ENCODE results near the gene MRPL2. TPM values are rescaled to one million over a fixed set of nuclear protein-coding genes. Genes with fewer than 3 reads are reported as not detected.
"Not testable (repeated sequence)": the region's sequence is repeated elsewhere in the genome, so short reads cannot be mapped to it uniquely, and the experiment has no call there.

The MRPL2 gene
- total RNA-seq, 1 experiment from 2014 or later: 34.3 TPM

DNA sequence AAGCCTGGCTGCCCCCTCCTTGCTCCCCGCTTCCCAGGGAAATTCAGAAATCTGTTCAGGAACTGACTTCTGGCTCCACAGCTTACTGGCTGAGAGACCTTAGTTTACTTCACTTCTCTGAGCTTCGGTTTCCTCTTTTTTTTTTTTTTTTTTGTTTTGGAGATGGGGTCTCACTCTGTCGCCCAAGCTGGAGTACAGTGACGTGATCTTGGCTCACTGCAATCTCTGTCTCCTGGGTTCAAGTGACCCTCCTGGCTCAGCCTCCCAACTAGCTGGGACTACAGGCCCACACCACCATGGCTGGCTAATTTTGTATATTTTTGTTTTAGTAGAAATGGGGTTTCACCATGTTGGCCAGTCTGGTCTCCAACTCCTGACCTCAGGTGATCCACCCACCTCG is 31.8 kb upstream of the MRPL2 start:
- no peak overlapping the region for H3K4me3 ChIP-seq
- peaks cover 33% of the 10 kb centered on the region for H3K4me1 ChIP-seq (replicated peaks)
- H3K36me3 ChIP-seq: no peaks in the 10 kb centered on the region
- no peaks in the 10 kb centered on the region for H3K27me3 ChIP-seq (replicated peaks)
- no peak for DNase-seq (ENCODE audit: low read depth in 1 of 2, low spot score in 2 of 2)
- no peak overlapping the region for H3K27ac ChIP-seq
- H3K9me3 ChIP-seq (replicated peaks): no peaks in the 10 kb centered on the region

DNA sequence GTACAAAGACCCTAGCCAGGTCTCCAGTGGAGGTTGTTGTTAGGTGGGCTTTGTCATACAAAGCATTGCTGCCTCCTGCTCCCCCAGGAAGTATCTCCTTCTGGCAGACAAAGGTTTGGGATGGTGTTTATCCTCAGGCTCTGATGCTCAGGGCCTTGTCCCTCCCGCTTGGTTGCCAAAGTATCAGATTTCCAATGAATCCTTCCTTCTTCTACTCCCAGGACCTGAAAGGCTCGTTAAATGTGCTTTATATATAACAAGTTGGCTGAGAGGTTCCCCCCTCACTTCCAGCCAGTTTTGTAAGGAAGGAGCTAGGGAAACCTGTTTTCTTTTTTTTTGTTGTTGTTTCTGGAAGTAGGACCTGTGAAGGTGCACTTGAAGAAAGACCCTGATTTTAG is 31.3 kb upstream of the MRPL2 start:
- no peaks in the 10 kb centered on the region for H3K27me3 ChIP-seq (replicated peaks)
- H3K27ac ChIP-seq: no peak overlapping the region
- no peaks in the 10 kb centered on the region for H3K9me3 ChIP-seq (replicated peaks)
- H3K4me1 ChIP-seq (replicated peaks): peaks cover 33% of the 10 kb centered on the region
- H3K36me3 ChIP-seq: no peaks in the 10 kb centered on the region
- DNase-seq (ENCODE audit: low read depth in 1 of 2, low spot score in 2 of 2): no peak
- no peak overlapping the region for H3K4me3 ChIP-seq

DNA sequence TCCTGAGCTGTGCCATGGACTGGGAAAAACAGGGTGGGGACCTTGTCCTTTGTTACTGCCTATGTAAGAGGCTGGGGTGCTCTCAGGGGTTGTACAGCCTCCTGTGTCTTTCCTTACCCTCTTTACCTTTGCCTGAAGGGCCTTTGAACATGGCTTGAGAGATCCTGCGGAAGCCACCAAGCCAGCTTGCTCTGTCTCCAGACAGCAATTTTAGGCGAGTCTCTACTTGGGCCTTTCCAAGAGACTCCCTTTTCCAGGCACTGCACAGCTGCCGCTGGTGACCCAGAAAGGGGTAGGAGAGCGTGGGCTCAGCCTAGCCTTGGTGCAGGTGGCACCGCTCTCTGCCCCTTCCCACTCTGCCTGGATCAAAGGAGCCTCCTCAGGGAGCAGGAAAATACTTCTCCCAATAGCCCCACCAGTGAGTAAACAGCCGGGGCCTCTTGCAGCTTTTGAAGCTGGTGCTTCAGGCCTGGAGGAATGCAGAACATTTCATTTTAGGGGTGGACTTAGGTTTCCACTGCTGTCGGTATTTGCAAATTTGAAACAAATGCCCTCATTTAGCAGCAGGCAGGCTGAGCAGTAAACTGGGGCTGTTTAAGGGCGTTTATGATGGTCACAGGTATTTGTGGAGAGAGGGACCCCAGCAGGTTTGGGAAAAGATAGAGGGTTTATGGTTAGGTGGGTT is 30.8 kb upstream of the MRPL2 start:
- Histone ChIP-seq H3K27me3 (replicated peaks) (no peaks in the 10 kb centered on the region), H3K4me3 (no peak overlapping the region), H3K4me1 (replicated peaks) (peaks cover 33% of the 10 kb centered on the region), H3K36me3 (no peaks in the 10 kb centered on the region), H3K27ac (no peak overlapping the region), H3K9me3 (replicated peaks) (no peaks in the 10 kb centered on the region)
- no peak for DNase-seq (ENCODE audit: low read depth in 1 of 2, low spot score in 2 of 2)

DNA sequence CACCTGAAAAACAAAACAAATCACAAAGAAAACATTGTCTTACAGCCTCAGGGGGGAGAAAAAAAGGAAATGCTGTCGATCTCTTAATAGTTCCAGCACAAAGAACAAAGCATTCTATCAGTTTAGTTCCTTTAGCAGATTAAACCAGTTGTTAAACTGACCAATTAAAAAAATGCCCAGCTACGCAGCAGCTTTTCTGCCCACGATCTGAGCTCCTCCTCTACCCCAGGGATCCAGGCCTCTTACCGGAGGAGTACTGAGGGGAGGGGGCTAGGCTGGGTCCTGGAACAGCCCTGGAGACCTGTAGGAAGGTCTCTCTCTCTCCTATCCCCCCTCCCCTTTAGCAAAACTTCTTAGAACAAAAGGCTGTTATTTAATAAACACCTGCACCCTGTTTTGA is 30.2 kb upstream of the MRPL2 start:
- no peaks in the 10 kb centered on the region for H3K27me3 ChIP-seq (replicated peaks)
- no peak for DNase-seq (ENCODE audit: low read depth in 1 of 2, low spot score in 2 of 2)
- H3K9me3 ChIP-seq (replicated peaks): no peaks in the 10 kb centered on the region
- no peak overlapping the region for H3K27ac ChIP-seq
- peaks cover 32% of the 10 kb centered on the region for H3K4me1 ChIP-seq (replicated peaks)
- H3K36me3 ChIP-seq: no peaks in the 10 kb centered on the region
- no peak overlapping the region for H3K4me3 ChIP-seq

DNA sequence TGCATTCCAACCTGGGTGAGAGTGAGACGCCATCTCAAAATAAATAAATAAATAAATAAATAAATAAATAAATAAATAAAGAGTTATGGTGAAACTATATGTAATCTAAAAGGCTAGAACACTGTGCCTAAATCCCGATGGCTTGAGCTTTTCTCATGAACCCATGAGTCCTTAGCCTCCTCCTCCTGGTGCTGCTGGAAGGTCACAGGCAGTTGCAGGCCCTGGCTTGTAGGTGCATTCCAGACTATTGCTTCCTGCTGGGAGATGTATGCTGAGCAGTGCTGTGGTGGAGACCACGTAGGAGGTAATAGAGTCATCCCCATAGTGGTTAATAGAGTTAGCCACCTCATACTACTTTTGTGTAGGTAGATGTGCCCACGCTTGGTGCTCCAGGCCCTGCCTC is 29.4 kb upstream of the MRPL2 start:
- H3K27me3 ChIP-seq (replicated peaks): no peaks in the 10 kb centered on the region
- no peak for DNase-seq (ENCODE audit: low read depth in 1 of 2, low spot score in 2 of 2)
- H3K36me3 ChIP-seq: no peaks in the 10 kb centered on the region
- peaks cover 26% of the 10 kb centered on the region for H3K4me1 ChIP-seq (replicated peaks)
- H3K9me3 ChIP-seq (replicated peaks): no peaks in the 10 kb centered on the region
- no peak overlapping the region for H3K4me3 ChIP-seq
- no peak overlapping the region for H3K27ac ChIP-seq

DNA sequence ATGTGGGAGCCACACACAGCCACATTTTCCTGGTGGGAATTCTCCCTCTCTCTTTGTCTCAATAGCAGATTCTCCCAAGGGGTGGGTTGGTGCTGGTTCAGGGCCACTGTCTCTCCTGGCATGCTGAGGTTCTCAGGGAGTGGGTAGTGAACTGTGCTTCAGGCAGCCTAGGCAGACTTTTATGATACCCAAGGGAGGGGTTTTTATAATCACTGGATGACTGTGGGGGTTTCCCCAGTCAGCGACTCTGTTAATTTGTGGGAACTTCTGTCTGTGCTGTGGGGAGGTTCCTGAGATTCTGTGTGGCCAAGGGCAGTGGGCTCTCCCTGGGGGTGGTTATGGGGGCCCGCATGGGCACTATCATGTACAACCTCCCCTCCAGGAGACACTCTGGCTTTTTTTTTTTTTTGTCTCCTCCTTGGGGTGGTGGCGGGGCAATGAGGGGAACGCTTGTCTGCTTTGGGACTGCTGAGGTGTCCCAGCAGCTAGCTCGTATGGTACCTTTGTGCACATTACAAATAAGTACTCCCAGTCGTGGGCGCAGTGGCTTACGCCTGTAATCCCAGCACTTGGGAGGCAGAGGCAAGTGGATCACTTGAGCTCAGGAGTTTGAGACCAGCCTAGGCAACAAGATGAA is 26.9 kb upstream of the MRPL2 start:
- no peak overlapping the region for H3K4me3 ChIP-seq
- H3K4me1 ChIP-seq (replicated peaks): peaks cover 19% of the 10 kb centered on the region
- DNase-seq (ENCODE audit: low read depth in 1 of 2, low spot score in 2 of 2): no peak
- H3K9me3 ChIP-seq (replicated peaks): no peaks in the 10 kb centered on the region
- no peaks in the 10 kb centered on the region for H3K36me3 ChIP-seq
- H3K27ac ChIP-seq: no peak overlapping the region
- H3K27me3 ChIP-seq (replicated peaks): no peaks in the 10 kb centered on the region

DNA sequence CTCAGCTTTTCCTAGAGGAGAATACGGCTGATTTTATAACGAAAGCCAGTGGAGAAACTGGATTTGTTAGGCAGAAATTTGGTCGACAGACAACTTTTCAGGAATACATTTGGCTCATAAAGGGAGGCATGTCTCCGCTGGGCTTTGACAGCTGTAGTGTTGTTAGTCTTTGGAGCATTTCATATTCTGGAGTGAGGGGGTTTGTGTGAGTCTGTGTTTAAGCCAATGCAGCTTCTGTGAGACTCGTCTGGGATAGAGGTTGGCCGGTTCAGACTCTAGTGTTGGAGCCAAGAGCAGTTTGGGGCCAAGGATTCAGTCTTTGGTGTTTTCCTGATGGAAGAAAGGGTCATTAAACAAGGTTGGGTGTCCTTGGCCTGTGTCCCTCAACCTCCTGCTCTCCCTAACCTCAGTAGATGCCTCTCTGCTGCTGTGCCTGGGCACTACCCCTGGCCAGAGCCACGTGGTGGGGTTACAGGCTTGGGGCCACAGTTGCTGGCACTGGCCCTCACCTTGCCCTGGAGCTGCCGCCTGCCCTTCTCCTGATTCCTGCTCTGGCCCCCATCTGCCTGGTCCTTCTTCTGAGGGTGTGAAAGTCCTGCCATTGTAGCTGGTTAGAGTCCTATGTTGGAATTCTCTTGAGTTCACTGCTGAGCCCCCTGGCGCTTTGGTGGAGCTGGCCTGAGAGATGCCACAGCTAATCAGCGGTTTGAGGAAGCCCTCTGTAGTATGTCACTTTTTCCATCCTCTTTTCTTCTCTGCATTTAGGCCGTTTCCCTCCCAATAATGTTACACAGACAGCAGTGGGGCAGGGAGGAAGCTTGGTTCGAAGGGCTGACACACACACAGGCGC is 23.8 kb upstream of the MRPL2 start:
- Histone ChIP-seq H3K4me3 (no peak overlapping the region), H3K27me3 (replicated peaks) (no peaks in the 10 kb centered on the region), H3K4me1 (replicated peaks) (peaks cover 16% of the 10 kb centered on the region), H3K36me3 (no peaks in the 10 kb centered on the region), H3K27ac (no peak overlapping the region), H3K9me3 (replicated peaks) (no peaks in the 10 kb centered on the region)
- no peak for DNase-seq (ENCODE audit: low read depth in 1 of 2, low spot score in 2 of 2)

DNA sequence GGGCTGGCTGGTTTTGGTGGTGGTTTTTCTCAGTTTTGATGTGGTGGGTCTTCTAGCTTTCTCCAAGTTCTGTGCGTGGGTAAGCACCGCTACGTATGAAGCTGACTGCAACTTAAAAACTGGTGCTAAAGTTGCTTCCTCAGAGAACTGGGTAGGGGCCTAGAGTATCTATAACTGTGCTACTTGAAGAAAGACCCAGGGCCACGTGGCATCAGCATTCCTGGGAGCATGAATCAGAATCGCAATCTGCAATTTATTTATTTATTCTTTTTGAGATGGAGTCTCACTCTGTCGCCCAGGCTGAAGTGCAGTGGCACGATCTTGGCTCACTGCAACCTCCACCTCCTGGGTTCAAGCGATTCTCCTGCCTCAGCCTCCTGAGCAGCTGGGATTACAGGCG is 22.7 kb upstream of the MRPL2 start:
- Histone ChIP-seq H3K27ac (peak overlapping the region; percentile 30), H3K4me1 (replicated peaks) (peaks cover 27% of the 10 kb centered on the region)
- H3K27me3 ChIP-seq (replicated peaks); H3K9me3 ChIP-seq (replicated peaks); H3K4me3 ChIP-seq; H3K36me3 ChIP-seq: not testable (repeated sequence)
- DNase-seq (ENCODE audit: low read depth in 1 of 2, low spot score in 2 of 2): peak; percentile 65 to 68

DNA sequence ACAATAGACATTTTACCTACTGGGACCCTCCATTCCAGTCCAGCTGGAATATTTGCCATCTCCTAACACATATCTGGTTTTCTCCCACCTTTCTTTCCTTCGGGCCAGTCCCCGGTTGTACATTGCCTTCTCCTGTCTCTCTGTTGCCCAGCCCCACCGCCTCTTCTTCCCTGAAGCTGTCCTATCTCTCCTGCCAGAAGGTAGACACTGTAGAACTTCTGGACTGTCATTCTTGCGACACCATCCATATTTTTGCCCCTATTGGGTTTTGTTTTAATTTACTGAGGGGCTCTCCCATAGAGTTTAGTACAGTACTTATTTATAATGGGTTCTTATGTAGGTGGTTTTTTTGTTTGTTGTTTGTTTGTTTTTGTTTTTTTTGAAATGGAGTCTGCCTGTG is 21.8 kb upstream of the MRPL2 start:
- DNase-seq (ENCODE audit: low read depth in 1 of 2, low spot score in 2 of 2): no peak
- H3K4me1 ChIP-seq (replicated peaks): peaks cover 28% of the 10 kb centered on the region
- H3K27ac ChIP-seq: no peak overlapping the region
- no peaks in the 10 kb centered on the region for H3K9me3 ChIP-seq (replicated peaks)
- H3K27me3 ChIP-seq (replicated peaks): no peaks in the 10 kb centered on the region
- no peak overlapping the region for H3K4me3 ChIP-seq
- peaks cover 8% of the 10 kb centered on the region for H3K36me3 ChIP-seq

DNA sequence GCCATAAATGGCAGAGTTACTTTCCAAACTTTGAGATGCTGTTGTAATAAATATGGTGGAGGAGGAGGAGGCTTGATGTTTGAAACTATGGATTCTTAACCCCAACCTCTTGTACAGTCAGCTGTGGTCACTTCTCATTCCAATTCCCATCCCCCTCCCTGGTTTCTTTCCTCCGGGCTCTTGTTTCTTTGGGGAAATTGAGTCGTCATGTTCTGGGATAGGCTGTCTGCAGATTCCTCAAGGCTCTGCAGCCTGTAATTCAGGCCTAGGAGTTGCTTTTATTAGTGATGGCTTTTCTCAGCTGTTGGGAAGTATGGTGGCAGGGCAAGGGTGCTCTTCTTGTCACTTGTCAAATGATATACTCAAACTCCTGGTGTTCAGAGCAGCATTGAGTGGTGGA is 19.5 kb upstream of the MRPL2 start:
- no peak overlapping the region for H3K27ac ChIP-seq
- H3K36me3 ChIP-seq: peaks cover 11% of the 10 kb centered on the region
- no peaks in the 10 kb centered on the region for H3K27me3 ChIP-seq (replicated peaks)
- no peak overlapping the region for H3K4me3 ChIP-seq
- H3K4me1 ChIP-seq (replicated peaks): peaks cover 34% of the 10 kb centered on the region
- no peak for DNase-seq (ENCODE audit: low read depth in 1 of 2, low spot score in 2 of 2)
- no peaks in the 10 kb centered on the region for H3K9me3 ChIP-seq (replicated peaks)

DNA sequence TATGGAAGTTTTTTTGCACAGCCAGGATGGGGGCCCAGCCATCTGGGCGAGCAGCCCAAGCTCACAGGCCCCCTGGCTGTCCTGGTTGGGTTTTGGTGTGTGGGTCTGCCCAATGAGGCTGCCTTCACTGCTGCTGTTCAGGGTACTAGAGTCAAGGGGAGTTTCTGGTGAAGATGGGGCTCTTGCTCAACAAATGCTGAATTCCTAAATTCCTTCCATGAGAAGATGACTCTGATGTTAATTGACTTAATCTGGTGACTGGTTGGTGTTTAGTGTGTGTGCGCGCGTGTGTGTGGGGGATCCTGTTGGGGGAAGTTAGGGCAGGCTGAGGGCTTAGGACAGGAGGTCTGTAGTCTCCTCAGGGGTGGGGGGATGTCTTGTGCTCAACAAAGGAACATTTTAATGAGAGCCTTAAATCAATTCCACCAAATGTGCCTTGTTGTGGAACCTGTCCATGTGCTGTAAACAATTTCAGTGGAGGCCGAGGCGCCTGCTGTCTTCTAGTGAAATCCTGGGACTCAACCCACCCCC is 18.8 kb upstream of the MRPL2 start:
- Histone ChIP-seq H3K27me3 (replicated peaks) (no peaks in the 10 kb centered on the region), H3K27ac (no peak overlapping the region), H3K4me3 (no peak overlapping the region), H3K9me3 (replicated peaks) (no peaks in the 10 kb centered on the region), H3K36me3 (peaks cover 11% of the 10 kb centered on the region), H3K4me1 (replicated peaks) (peaks cover 34% of the 10 kb centered on the region)
- no peak for DNase-seq (ENCODE audit: low read depth in 1 of 2, low spot score in 2 of 2)

DNA sequence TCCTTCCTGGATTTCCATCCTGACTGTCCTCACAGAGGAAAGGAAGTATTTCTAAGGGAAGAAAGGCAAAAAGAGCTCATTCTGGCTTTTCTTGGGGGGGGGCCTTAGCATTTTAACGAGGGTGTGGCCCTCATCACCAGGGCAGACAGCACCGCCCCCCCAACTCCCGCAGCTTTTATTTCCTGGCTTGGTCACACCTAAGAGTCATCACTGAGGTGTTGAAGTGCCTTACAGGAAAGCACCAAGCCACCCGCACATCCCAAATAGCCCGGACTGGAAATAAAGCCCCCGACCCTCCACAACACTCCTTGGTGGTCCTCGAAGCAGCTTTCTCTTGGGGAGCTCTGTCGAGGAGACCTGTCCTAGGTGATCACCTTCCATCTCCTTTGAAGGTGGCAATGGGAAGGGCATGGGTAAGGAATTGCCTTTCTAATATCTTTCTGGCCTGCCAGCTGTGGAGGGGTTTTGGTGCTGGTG is 18.1 kb upstream of the MRPL2 start:
- H3K27me3 ChIP-seq (replicated peaks): no peaks in the 10 kb centered on the region
- no peaks in the 10 kb centered on the region for H3K9me3 ChIP-seq (replicated peaks)
- peak overlapping the region; percentile 94 for H3K4me3 ChIP-seq
- peaks cover 34% of the 10 kb centered on the region for H3K4me1 ChIP-seq (replicated peaks)
- peaks cover 11% of the 10 kb centered on the region for H3K36me3 ChIP-seq
- peak overlapping the region; percentile 33; the same call in 1 of the 2 replicates for H3K27ac ChIP-seq
- DNase-seq (ENCODE audit: low read depth in 1 of 2, low spot score in 2 of 2): no peak

DNA sequence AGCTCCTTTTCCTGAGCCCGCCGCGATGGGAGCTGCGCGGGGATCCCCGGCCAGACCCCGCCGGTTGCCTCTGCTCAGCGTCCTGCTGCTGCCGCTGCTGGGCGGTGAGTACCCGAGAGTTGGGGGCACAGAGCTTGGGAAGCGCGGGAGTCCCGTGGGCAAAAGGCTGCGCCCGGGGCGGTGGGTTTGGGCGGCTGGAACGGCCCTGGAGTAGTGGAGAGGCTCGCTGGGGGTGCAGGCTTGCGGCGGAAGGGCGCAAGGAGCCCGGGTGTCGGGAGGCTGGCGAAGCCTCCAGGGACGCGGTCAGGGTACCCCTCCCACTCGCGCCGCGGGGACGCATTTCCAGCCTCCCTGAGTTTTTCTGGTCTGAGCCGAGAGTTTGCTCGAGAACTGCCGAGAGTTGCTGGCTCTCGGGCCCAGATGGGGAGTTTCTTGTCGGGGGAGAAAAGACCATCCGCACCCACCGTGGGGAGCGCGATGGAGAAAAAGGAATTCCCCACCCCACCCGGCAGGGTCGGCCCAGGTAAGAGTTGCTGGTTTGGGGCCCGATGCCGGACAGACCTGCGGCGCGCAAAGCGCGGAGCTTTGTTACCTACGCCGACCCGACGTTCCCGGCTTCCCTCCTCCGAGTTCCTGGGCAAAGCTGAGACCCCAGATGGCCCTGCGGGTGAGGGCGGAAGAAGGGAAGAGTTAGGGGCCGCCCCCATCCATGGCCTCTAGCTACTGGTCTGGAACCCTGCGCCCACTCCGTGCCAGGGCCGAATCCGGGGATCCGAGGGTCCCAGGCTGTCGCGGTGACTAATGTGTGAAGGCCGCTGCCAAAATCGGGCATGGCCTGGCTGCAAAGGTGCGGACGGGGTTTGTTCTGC is 17.5 kb upstream of the MRPL2 start:
- Histone ChIP-seq H3K27ac (peak overlapping the region; percentile 33), H3K4me1 (replicated peaks) (peaks cover 27% of the 10 kb centered on the region), H3K27me3 (replicated peaks) (no peaks in the 10 kb centered on the region), H3K36me3 (peaks cover 11% of the 10 kb centered on the region), H3K9me3 (replicated peaks) (no peaks in the 10 kb centered on the region), H3K4me3 (peak overlapping the region; percentile 94)
- DNase-seq (ENCODE audit: low read depth in 1 of 2, low spot score in 2 of 2): peak; percentile 63 to 68

Data from SJSA1 (cell line).